Activated naive CD8-positive, alpha-beta T cell treated with anti-CD3 and anti-CD28 coated beads, Interleukin-2, amount 10 ng/mL, durations not matched to agents 7 days and 5 days (primary cell): Measurements from ENCODE around the gene KRT1. TPM values are rescaled to one million over a fixed set of nuclear protein-coding genes. Genes with fewer than 3 reads are reported as not detected.

Experiments used
- ATAC-seq: fragments of 150-1000 bp; cut with Tn5 transposase; one replicate; pipeline ENCODE4 v1.10.0; 2021; ENCODE audit warnings: low read depth, moderate library complexity
- POLR2A ChIA-PET: fragments of 350-600 bp; sonication (Branson Sonifier 250); formaldehyde crosslinking; loops from one replicate; lab custom pipeline; 2021; ENCODE audit warnings: antibody characterized with exemption; lab: Charles Lee
- DNase-seq: peaks from one replicate; pipeline ENCODE4 v3.0.0; 2021
- H3K27ac Mint-ChIP-seq: one replicate; pipeline ENCODE4 v1.8.0; 2022; ENCODE audit warnings: mild to moderate bottlenecking, mixed read lengths
- H3K27me3 Mint-ChIP-seq: one replicate; pipeline ENCODE4 v1.8.0; 2022; ENCODE audit warnings: mild to moderate bottlenecking, moderate library complexity, mixed read lengths
- H3K36me3 Mint-ChIP-seq: one replicate; pipeline ENCODE4 v1.8.0; 2021; ENCODE audit warnings: mild to moderate bottlenecking, mixed read lengths
- H3K4me1 Mint-ChIP-seq: one replicate; pipeline ENCODE4 v1.8.0; 2021; ENCODE audit warnings: mixed read lengths
- H3K4me3 Mint-ChIP-seq: one replicate; pipeline ENCODE4 v1.8.0; 2022; ENCODE audit warnings: mild to moderate bottlenecking, moderate library complexity, mixed read lengths
- H3K9me3 Mint-ChIP-seq: one replicate; pipeline ENCODE4 v1.8.0; 2021; ENCODE audit warnings: mixed read lengths
- total RNA-seq, 2 experiments: library from RNA; stranded (reverse); gene quantifications; one replicate each; pipeline ENCODE4 v1.2.3, GENCODE V29; 2021

The KRT1 gene
- total RNA-seq, 2 experiments from 2014 or later = not detected

- POLR2A ChIA-PET = no interaction called here
- Mint-ChIP-seq H3K4me3 (no peak overlapping the region), H3K27me3 (peaks cover 23% of the 10 kb centered on the region), H3K27ac (no peak overlapping the region), H3K4me1 (peaks cover 8% of the 10 kb centered on the region), H3K36me3 (no peaks in the 10 kb centered on the region), H3K9me3 (no peaks in the 10 kb centered on the region)
- ATAC-seq (no peak), DNase-seq (no peak)
These were observed 20.3 kb downstream of the KRT1 start for GRCh38 chr12:52659951-52660350.

- ATAC-seq (no peak), DNase-seq (no peak)
- H3K4me3 Mint-ChIP-seq = no peak overlapping the region
- peaks cover 27% of the 10 kb centered on the region for H3K27me3 Mint-ChIP-seq
- no peaks in the 10 kb centered on the region for H3K36me3 Mint-ChIP-seq
- H3K4me1 Mint-ChIP-seq = peaks cover 11% of the 10 kb centered on the region
- POLR2A ChIA-PET = no interaction called here
- H3K27ac Mint-ChIP-seq = no peak overlapping the region
- H3K9me3 Mint-ChIP-seq = no peaks in the 10 kb centered on the region
These were observed 20.8 kb downstream of the KRT1 start for GRCh38 chr12:52659395-52659794.

- Mint-ChIP-seq H3K4me3 (no peak overlapping the region), H3K4me1 (peaks cover 11% of the 10 kb centered on the region), H3K27ac (no peak overlapping the region), H3K9me3 (no peaks in the 10 kb centered on the region), H3K36me3 (no peaks in the 10 kb centered on the region), H3K27me3 (peaks cover 30% of the 10 kb centered on the region)
- ATAC-seq (no peak), DNase-seq (no peak)
- POLR2A ChIA-PET = no interaction called here
These were observed 22.0 kb downstream of the KRT1 start for GRCh38 chr12:52658196-52658595.

GRCh38 chr12:52657250-52657902 is 22.8 kb downstream of the KRT1 start:
- ATAC-seq = no peak
- POLR2A ChIA-PET = no interaction called here
- no peak overlapping the region for H3K27ac Mint-ChIP-seq

GRCh38 chr12:52656616-52657015 is 23.6 kb downstream of the KRT1 start:
- POLR2A ChIA-PET = interaction anchor here (0.6 kb wide), 1 partner anchor 36 kb away, joined by 3 read pairs; no protein-coding TSS in a partner anchor
- no peak overlapping the region for H3K4me3 Mint-ChIP-seq
- ATAC-seq = no peak
- no peak overlapping the region for H3K27ac Mint-ChIP-seq
- DNase-seq = no peak
- H3K4me1 Mint-ChIP-seq = peaks cover 7% of the 10 kb centered on the region
- no peaks in the 10 kb centered on the region for H3K9me3 Mint-ChIP-seq
- H3K27me3 Mint-ChIP-seq = peaks cover 30% of the 10 kb centered on the region
- no peaks in the 10 kb centered on the region for H3K36me3 Mint-ChIP-seq

More at GRCh38 chr12:52657250-52657902, 22.8 kb downstream of the KRT1 start:
- peaks cover 13% of the 10 kb centered on the region for H3K4me1 Mint-ChIP-seq
- H3K4me3 Mint-ChIP-seq = no peak overlapping the region
- H3K9me3 Mint-ChIP-seq = no peaks in the 10 kb centered on the region
- DNase-seq = no peak
- H3K27me3 Mint-ChIP-seq = peaks cover 30% of the 10 kb centered on the region
- no peaks in the 10 kb centered on the region for H3K36me3 Mint-ChIP-seq

GRCh38 chr12:52655720-52656124 is 24.5 kb downstream of the KRT1 start:
- no peak overlapping the region for H3K27ac Mint-ChIP-seq
- no peak overlapping the region for H3K4me3 Mint-ChIP-seq
- DNase-seq (no peak), ATAC-seq (no peak)
- peaks cover 7% of the 10 kb centered on the region for H3K4me1 Mint-ChIP-seq
- peaks cover 30% of the 10 kb centered on the region for H3K27me3 Mint-ChIP-seq
- POLR2A ChIA-PET = interaction anchor here (0.6 to 0.7 kb wide), 2 partner anchors 34 to 35 kb away, joined by 3 read pairs; no protein-coding TSS in a partner anchor
- H3K36me3 Mint-ChIP-seq = no peaks in the 10 kb centered on the region
- H3K9me3 Mint-ChIP-seq = no peaks in the 10 kb centered on the region

GRCh38 chr12:52655251-52655650 is 25.0 kb downstream of the KRT1 start:
- H3K27me3 Mint-ChIP-seq = peaks cover 30% of the 10 kb centered on the region
- H3K27ac Mint-ChIP-seq = no peak overlapping the region
- H3K36me3 Mint-ChIP-seq = no peaks in the 10 kb centered on the region
- no peak overlapping the region for H3K4me3 Mint-ChIP-seq
- peaks cover 7% of the 10 kb centered on the region for H3K4me1 Mint-ChIP-seq
- POLR2A ChIA-PET = interaction anchor here (0.7 kb wide), 1 partner anchor 34 kb away, joined by 3 read pairs; no protein-coding TSS in a partner anchor
- DNase-seq (no peak), ATAC-seq (no peak)
- H3K9me3 Mint-ChIP-seq = no peaks in the 10 kb centered on the region

- H3K27ac Mint-ChIP-seq = no peak within 1 kb of the TSS
- ATAC-seq (no peak), DNase-seq (no peak)
- no peak within 1 kb of the TSS for H3K4me3 Mint-ChIP-seq
- H3K9me3 Mint-ChIP-seq = no peaks in the 10 kb centered on the region
- POLR2A ChIA-PET = no interaction called here
- H3K27me3 Mint-ChIP-seq = peaks cover 21% of the 10 kb centered on the region
- H3K36me3 Mint-ChIP-seq = no peaks in the 10 kb centered on the region
- H3K4me1 Mint-ChIP-seq = peaks cover 26% of the 10 kb centered on the region
These were observed 28.4 kb downstream of the KRT1 start, which contains the start of gene KRT2 for GRCh38 chr12:52651726-52652261. Gene KRT2, minus strand, starts transcription at chr12:52652211. Its CDS starts 69 bp downstream, at chr12:52652142.

- DNase-seq = no peak
- Mint-ChIP-seq H3K36me3 (no peaks in the 10 kb centered on the region), H3K9me3 (no peaks in the 10 kb centered on the region), H3K4me1 (peaks cover 38% of the 10 kb centered on the region), H3K27me3 (peaks cover 13% of the 10 kb centered on the region), H3K27ac (no peak overlapping the region), H3K4me3 (no peak overlapping the region)
- POLR2A ChIA-PET = no interaction called here
- ATAC-seq = no peak
These were observed 29.6 kb downstream of the KRT1 start for GRCh38 chr12:52650520-52651081.

- DNase-seq (no peak), ATAC-seq (no peak)
- Mint-ChIP-seq H3K4me3 (no peak overlapping the region), H3K36me3 (peaks cover 2% of the 10 kb centered on the region), H3K27me3 (no peaks in the 10 kb centered on the region), H3K27ac (peak overlapping the region; percentile 57), H3K4me1 (peaks cover 47% of the 10 kb centered on the region), H3K9me3 (peaks cover 2% of the 10 kb centered on the region)
- POLR2A ChIA-PET = interaction anchor here (0.8 kb wide), 1 partner anchor 16 kb away, joined by 3 read pairs; no protein-coding TSS in a partner anchor
These were observed 31.1 kb downstream of the KRT1 start for GRCh38 chr12:52649066-52649465.

GRCh38 chr12:52648012-52648550 is 32.1 kb downstream of the KRT1 start:
- Mint-ChIP-seq H3K27me3 (no peaks in the 10 kb centered on the region), H3K27ac (peak overlapping the region; percentile 44), H3K4me1 (peaks cover 49% of the 10 kb centered on the region), H3K9me3 (peaks cover 2% of the 10 kb centered on the region), H3K4me3 (no peak overlapping the region), H3K36me3 (peaks cover 4% of the 10 kb centered on the region)
- no peak for ATAC-seq
- no peak for DNase-seq
- POLR2A ChIA-PET = interaction anchor here (0.6 to 0.8 kb wide), 2 partner anchors 15 to 579 kb away, joined by 3 read pairs; no protein-coding TSS in a partner anchor

GRCh38 chr12:52647601-52648000 is 32.6 kb downstream of the KRT1 start:
- H3K27me3 Mint-ChIP-seq = no peaks in the 10 kb centered on the region
- H3K27ac Mint-ChIP-seq = peak overlapping the region; percentile 94
- ATAC-seq = no peak
- DNase-seq = no peak
- H3K4me1 Mint-ChIP-seq = peaks cover 47% of the 10 kb centered on the region
- peaks cover 5% of the 10 kb centered on the region for H3K36me3 Mint-ChIP-seq
- POLR2A ChIA-PET = interaction anchor here (1.2 kb wide), 1 partner anchor 19 kb away, joined by 4 read pairs; no protein-coding TSS in a partner anchor
- H3K4me3 Mint-ChIP-seq = no peak overlapping the region
- peaks cover 2% of the 10 kb centered on the region for H3K9me3 Mint-ChIP-seq

- POLR2A ChIA-PET = interaction anchor here (1.2 kb wide), 1 partner anchor 18 kb away, joined by 4 read pairs; no protein-coding TSS in a partner anchor
- Mint-ChIP-seq H3K4me1 (peaks cover 48% of the 10 kb centered on the region), H3K27ac (peak overlapping the region; percentile 94), H3K27me3 (no peaks in the 10 kb centered on the region), H3K36me3 (peaks cover 5% of the 10 kb centered on the region), H3K4me3 (no peak overlapping the region), H3K9me3 (peaks cover 2% of the 10 kb centered on the region)
- no peak for ATAC-seq
- no peak for DNase-seq
These were observed 33.6 kb downstream of the KRT1 start for GRCh38 chr12:52646613-52647012.
